ENCODE measurements around the gene PDE2A.

DNA sequence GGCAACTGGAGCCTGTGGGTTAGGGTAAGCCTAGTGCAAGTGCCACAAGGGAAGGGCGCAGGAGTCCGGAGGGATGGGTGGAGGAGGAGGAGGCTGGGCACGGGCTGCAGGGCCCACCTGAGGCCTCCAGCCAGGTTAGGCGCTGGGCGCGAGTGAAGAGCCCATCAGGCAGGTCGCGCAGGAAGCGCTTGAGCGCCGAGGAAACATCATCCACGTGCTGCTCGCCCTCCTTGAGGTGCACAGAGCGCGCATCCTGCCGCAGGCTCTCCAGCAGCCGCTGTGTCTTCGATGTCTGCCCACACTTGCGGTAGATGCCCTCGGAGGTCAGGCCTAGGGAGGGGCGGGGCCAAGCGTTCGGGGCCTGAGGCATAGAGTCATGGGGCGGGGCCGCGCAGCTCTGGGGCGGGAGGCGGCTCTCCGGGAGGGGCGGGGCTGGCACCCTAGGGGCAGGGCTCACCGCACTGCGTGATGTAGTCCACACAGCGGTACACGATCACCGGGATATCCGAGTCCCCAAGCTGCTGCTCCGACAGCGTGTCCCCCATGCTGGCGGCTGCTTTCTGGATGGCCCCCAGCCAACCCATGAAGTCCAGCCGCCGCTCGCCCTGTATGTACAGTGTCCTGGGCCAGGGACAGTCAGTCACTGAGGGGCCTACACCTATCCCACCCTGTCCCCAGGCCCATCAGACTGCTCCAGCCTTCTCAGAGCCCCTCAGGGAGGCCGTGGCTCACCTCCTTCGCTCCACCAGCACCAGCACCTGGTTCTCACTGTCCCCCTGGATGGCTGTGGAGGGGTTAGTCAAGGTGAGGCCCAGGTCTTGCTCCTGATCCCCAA lies 22.9 kb upstream of the PDE2A start:
- TF ChIP-seq POLR2AphosphoS5 (IDR thresholded peaks at IDR 0.05; ENCODE audit: borderline replicate concordance, low read depth, low read length) (no peak), EZH2 (IDR thresholded peaks at IDR 0.05) (no peak)
